Activated B cell treated with CpG ODN at 0.5 μM for 24 hours (primary cell): ENCODE measurements around the gene LCLAT1. TPM values are rescaled to one million over a fixed set of nuclear protein-coding genes. Genes with fewer than 3 reads are reported as not detected.

ENCODE experiments used
- ATAC-seq: fragments of 200-7000 bp; cut with Tn5 transposase; one replicate; pipeline ENCODE4 v1.10.0; 2021; ENCODE audit warnings: low read depth, mild to moderate bottlenecking, moderate library complexity
- CTCF ChIA-PET: fragments of 350-600 bp; sonication (Branson Sonifier 250); formaldehyde crosslinking; loops from one replicate; lab custom pipeline; 2021; ENCODE audit warnings: antibody characterized with exemption; lab: Charles Lee
- POLR2A ChIA-PET: fragments of 350-600 bp; sonication (Branson Sonifier 250); formaldehyde crosslinking; loops from one replicate; lab custom pipeline; 2021; ENCODE audit warnings: antibody characterized with exemption; lab: Charles Lee
- DNase-seq: peaks from one replicate; pipeline ENCODE4 v3.0.0; 2022
- H3K27ac Mint-ChIP-seq: one replicate; pipeline ENCODE4 v1.8.0; 2020; ENCODE audit warnings: mixed read lengths
- H3K27me3 Mint-ChIP-seq: one replicate; pipeline ENCODE4 v1.8.0; 2021; ENCODE audit warnings: mixed read lengths
- H3K36me3 Mint-ChIP-seq: one replicate; pipeline ENCODE4 v1.8.0; 2021; ENCODE audit warnings: low read depth, mixed read lengths
- H3K4me1 Mint-ChIP-seq: one replicate; pipeline ENCODE4 v1.8.0; 2021; ENCODE audit warnings: mixed read lengths
- H3K4me3 Mint-ChIP-seq: one replicate; pipeline ENCODE4 v1.8.0; 2020; ENCODE audit warnings: mild to moderate bottlenecking, mixed read lengths
- H3K9me3 Mint-ChIP-seq: one replicate; pipeline ENCODE4 v1.8.0; 2020; ENCODE audit warnings: mixed read lengths
- intact Hi-C: fragments of 100-400 bp; cut with micrococcal nuclease; formaldehyde crosslinking; loops from one replicate; pipeline ENCODE4 v1.15.1; 2024
- total RNA-seq: library from RNA; stranded (reverse); gene quantifications from 2 replicates; pipeline ENCODE4 v1.2.3, GENCODE V29; 2022
- TF ChIP-seq, protein P1 (sequence below): fragments of 200-600 bp; IDR thresholded peaks from one replicate; pipeline ENCODE4 v1.8.0; 2022; ENCODE audit warnings: antibody characterized with exemption, mild to moderate bottlenecking

Gene LCLAT1
- total RNA-seq, 1 donor from 2014 or later, result 25.9 TPM

DNA sequence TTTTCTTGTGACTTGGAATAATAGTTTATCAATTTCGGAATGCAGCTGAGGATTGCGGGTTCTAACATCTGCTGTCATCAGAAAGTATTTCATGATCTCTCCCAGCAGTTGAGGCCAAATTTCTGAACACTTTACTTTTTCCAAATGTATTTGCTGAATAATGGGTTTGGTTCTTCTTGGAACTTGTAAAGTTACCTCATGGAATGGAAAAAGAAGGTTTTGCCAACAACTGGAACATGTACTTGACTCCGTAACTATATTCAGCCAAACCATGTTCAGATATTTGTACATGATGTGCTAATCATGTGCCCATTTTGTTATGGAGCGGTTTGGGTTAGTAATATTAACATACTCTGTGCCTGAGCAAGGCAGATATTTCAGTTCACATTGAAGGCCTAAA, 119.6 kb downstream of the LCLAT1 start:
- H3K36me3 Mint-ChIP-seq, result peaks cover 48% of the 10 kb centered on the region
- ATAC-seq, result no peak
- no peak overlapping the region for H3K4me3 Mint-ChIP-seq
- DNase-seq, result no peak
- H3K27ac Mint-ChIP-seq, result no peak overlapping the region
- ChIA-PET CTCF (no interaction called here), POLR2A (no interaction called here)
- H3K9me3 Mint-ChIP-seq, result no peaks in the 10 kb centered on the region
- peaks cover under 1% of the 10 kb centered on the region for H3K4me1 Mint-ChIP-seq
- H3K27me3 Mint-ChIP-seq, result no peaks in the 10 kb centered on the region
- intact Hi-C loops, result no loop called here
- TF ChIP-seq, protein P1, sequence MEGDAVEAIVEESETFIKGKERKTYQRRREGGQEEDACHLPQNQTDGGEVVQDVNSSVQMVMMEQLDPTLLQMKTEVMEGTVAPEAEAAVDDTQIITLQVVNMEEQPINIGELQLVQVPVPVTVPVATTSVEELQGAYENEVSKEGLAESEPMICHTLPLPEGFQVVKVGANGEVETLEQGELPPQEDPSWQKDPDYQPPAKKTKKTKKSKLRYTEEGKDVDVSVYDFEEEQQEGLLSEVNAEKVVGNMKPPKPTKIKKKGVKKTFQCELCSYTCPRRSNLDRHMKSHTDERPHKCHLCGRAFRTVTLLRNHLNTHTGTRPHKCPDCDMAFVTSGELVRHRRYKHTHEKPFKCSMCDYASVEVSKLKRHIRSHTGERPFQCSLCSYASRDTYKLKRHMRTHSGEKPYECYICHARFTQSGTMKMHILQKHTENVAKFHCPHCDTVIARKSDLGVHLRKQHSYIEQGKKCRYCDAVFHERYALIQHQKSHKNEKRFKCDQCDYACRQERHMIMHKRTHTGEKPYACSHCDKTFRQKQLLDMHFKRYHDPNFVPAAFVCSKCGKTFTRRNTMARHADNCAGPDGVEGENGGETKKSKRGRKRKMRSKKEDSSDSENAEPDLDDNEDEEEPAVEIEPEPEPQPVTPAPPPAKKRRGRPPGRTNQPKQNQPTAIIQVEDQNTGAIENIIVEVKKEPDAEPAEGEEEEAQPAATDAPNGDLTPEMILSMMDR, result no peak

DNA sequence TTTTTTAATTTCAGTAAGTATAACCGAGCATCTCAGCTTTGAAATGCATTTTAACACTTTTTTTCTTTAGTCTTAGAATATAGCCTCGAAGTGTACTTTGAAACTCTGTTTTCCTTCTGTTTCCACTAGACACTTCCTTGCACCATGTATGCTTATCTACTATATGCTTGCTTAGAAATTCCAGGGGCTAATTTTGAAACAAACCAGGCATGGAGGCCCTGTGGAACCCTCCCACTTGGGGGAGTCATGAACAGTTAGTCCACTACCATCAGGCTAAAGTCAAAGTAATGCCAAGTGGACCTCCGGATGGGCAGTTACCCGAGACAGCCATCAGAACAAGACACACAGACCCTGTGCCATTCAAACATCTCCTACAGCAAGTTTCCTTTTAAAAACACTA, 120.3 kb downstream of the LCLAT1 start:
- ChIA-PET POLR2A (no interaction called here), CTCF (no interaction called here)
- intact Hi-C loops, result no loop called here
- Mint-ChIP-seq H3K27me3 (no peaks in the 10 kb centered on the region), H3K4me1 (peaks cover 5% of the 10 kb centered on the region), H3K4me3 (no peak overlapping the region), H3K36me3 (peaks cover 51% of the 10 kb centered on the region), H3K9me3 (no peaks in the 10 kb centered on the region), H3K27ac (no peak overlapping the region)
- TF ChIP-seq, protein P1, result no peak
- ATAC-seq (no peak), DNase-seq (no peak)

DNA sequence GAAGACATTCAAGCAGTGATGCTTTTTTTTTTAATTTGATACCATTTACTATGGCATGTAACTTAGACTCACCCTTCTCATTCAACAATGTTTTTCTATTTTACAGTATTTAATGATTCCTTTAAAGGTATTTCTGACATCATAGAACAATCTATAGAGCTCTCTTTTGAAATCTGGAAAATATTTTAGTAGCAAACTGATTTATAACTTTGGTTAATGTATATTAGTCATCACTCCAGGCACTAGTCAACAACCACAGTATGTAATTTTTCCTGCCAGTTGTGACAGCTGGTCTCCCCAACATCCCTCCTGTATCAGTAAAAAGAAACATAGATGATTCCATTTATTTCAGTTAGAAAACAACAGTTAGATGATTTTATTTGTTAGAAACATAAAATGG, 122.9 kb downstream of the LCLAT1 start:
- H3K36me3 Mint-ChIP-seq, result peaks cover 48% of the 10 kb centered on the region
- DNase-seq (no peak), ATAC-seq (no peak)
- CTCF ChIA-PET, result no interaction called here
- intact Hi-C loops, result no loop called here
- POLR2A ChIA-PET, result no interaction called here
- H3K27ac Mint-ChIP-seq, result no peak overlapping the region
- no peak overlapping the region for H3K4me3 Mint-ChIP-seq
- no peaks in the 10 kb centered on the region for H3K9me3 Mint-ChIP-seq
- TF ChIP-seq, protein P1, result no peak
- H3K4me1 Mint-ChIP-seq, result peaks cover 5% of the 10 kb centered on the region
- no peaks in the 10 kb centered on the region for H3K27me3 Mint-ChIP-seq

DNA sequence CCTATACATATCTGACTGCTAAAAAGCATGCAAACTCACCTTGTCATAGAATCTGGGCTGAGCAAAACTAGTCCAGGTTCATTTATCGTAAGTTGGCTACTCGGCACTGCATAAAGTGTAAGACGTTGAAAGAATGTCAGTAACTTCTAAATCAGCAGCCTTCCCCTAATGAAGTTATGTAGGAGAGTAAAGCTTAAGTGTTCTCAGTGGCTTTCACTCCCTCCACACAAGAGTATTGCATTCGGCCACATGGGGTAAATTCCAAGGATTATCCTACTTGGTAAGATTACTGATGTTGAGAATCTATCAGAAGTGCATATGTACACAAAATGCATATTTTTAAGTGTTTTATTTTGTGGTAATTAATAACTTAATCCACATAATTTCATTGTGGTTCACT, 130.1 kb downstream of the LCLAT1 start:
- ATAC-seq (no peak), DNase-seq (no peak)
- H3K27me3 Mint-ChIP-seq, result no peaks in the 10 kb centered on the region
- peaks cover 23% of the 10 kb centered on the region for H3K36me3 Mint-ChIP-seq
- ChIA-PET POLR2A (no interaction called here), CTCF (no interaction called here)
- peaks cover 33% of the 10 kb centered on the region for H3K4me1 Mint-ChIP-seq
- no peak overlapping the region for H3K4me3 Mint-ChIP-seq
- TF ChIP-seq, protein P1, result no peak
- H3K27ac Mint-ChIP-seq, result no peak overlapping the region
- H3K9me3 Mint-ChIP-seq, result peaks cover 2% of the 10 kb centered on the region
- intact Hi-C loops, result no loop called here

DNA sequence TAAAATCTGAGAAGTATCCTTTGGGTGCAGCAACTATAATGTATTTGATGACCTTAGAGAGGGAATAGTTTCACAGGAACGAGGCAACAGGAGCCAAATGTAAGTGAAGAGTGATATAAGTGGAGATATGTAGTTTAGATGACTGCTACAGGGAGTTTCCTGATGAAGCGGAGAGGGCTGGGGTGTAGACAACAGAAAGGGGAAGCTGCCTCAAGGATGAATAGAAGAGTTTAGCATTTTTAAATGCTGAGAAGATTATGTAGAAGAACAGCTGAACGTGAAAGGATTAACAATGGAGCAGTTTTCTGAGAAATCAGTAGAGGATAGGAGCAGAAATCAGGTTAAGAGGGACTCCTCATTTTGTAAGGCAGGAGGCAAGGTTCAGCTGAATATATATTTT, 133.3 kb downstream of the LCLAT1 start:
- DNase-seq (no peak), ATAC-seq (peak; percentile 77)
- peak overlapping the region; percentile 6 for H3K4me3 Mint-ChIP-seq
- peaks cover 62% of the 10 kb centered on the region for H3K4me1 Mint-ChIP-seq
- intact Hi-C loops, result loop anchor here (5.0 kb wide), 1 partner anchor 373 kb away; no protein-coding TSS in a partner anchor
- H3K27ac Mint-ChIP-seq, result peak overlapping the region; percentile 74
- TF ChIP-seq, protein P1, result no peak
- CTCF ChIA-PET, result no interaction called here
- peaks cover 13% of the 10 kb centered on the region for H3K36me3 Mint-ChIP-seq
- peaks cover 2% of the 10 kb centered on the region for H3K9me3 Mint-ChIP-seq
- POLR2A ChIA-PET, result no interaction called here
- H3K27me3 Mint-ChIP-seq, result no peaks in the 10 kb centered on the region
